Ascending aorta (tissue), 2 donors: ENCODE measurements around the gene SELENOO. TPM values are rescaled to one million over a fixed set of nuclear protein-coding genes. Genes with fewer than 3 reads are reported as not detected.
A peak's percentile ranks its signal among the peaks of the same experiment; 100 is the strongest.

Experiments
- DNase-seq, 2 donors: peaks; one replicate each; pipeline ENCODE4 v3.0.0-alpha.2; 2019; ENCODE audit warnings: low spot score in 2 of 2
- H3K27ac ChIP-seq, 2 donors: fragments of 200-600 bp; sonication (generic); one replicate each; pipeline ENCODE4 v1.5.1; 2016 to 2017; ENCODE audit warnings: mild to moderate bottlenecking in 1 of 2
- H3K27me3 ChIP-seq: fragments of 200-600 bp; sonication (generic); one replicate; pipeline ENCODE4 v1.5.1; 2017
- H3K36me3 ChIP-seq, 2 donors: fragments of 200-600 bp; sonication (generic); one replicate each; pipeline ENCODE4 v1.5.1; 2016
- H3K4me1 ChIP-seq, 2 donors: fragments of 200-600 bp; sonication (generic); one replicate each; pipeline ENCODE4 v1.5.1; 2016 to 2017; ENCODE audit warnings: mild to moderate bottlenecking in 1 of 2
- H3K4me3 ChIP-seq, 2 donors: fragments of 200-600 bp; sonication (generic); one replicate each; pipeline ENCODE4 v1.5.1; 2016 to 2017; ENCODE audit warnings: mild to moderate bottlenecking in 1 of 2
- H3K9me3 ChIP-seq, 2 donors: fragments of 200-600 bp; sonication (generic); one replicate each; pipeline ENCODE4 v1.5.1; 2016
- intact Hi-C: fragments of 100-400 bp; cut with DNase I; formaldehyde crosslinking; loops from one replicate; pipeline ENCODE4 v1.15.1; 2023
- total RNA-seq: library from RNA; depleted of rRNA; stranded (reverse); fragments of >200 nt; gene quantifications from one replicate; pipeline ENCODE4 v1.1.0, GENCODE V29; 2016
- TF ChIP-seq, protein P1 (sequence below), 3 experiments: fragments of 200-600 bp in 2 of 3; fragments of 450-650 bp in 1 of 3; sonication (generic) in 2 of 3; IDR thresholded peaks; one replicate each; pipeline ENCODE4 v1.5.1; 2016 to 2019; ENCODE audit warnings: antibody characterized with exemption in 3 of 3, mild to moderate bottlenecking in 1 of 3, moderate library complexity in 1 of 3

SELENOO gene
- total RNA-seq, 1 donor from 2014 or later = 41.7 TPM

DNA sequence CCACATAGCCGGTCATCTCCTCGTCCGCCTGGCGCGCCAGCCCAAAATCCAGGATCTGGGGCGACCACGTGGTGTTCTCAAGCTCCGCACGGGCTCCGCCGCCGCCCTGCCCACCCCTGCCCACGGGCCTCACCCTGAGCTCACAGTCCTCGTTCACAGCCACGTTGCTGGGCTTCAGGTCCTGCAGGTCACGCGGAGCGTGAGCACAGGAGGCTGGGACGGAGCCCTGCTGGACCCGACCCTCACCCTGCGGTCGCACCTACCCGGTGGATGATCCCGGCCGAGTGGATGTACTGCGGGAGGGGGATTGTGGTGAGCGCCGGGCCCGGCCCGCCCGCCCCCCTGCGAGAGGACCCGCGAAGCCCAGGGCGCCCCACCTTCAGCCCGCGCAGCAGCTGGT, 66.2 kb downstream of the SELENOO start:
- DNase-seq = no peak
- no peak overlapping the region for H3K27ac ChIP-seq
- peak overlapping the region; percentile 30 to 58 for H3K4me3 ChIP-seq
- TF ChIP-seq, protein P1, sequence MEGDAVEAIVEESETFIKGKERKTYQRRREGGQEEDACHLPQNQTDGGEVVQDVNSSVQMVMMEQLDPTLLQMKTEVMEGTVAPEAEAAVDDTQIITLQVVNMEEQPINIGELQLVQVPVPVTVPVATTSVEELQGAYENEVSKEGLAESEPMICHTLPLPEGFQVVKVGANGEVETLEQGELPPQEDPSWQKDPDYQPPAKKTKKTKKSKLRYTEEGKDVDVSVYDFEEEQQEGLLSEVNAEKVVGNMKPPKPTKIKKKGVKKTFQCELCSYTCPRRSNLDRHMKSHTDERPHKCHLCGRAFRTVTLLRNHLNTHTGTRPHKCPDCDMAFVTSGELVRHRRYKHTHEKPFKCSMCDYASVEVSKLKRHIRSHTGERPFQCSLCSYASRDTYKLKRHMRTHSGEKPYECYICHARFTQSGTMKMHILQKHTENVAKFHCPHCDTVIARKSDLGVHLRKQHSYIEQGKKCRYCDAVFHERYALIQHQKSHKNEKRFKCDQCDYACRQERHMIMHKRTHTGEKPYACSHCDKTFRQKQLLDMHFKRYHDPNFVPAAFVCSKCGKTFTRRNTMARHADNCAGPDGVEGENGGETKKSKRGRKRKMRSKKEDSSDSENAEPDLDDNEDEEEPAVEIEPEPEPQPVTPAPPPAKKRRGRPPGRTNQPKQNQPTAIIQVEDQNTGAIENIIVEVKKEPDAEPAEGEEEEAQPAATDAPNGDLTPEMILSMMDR (IDR thresholded peaks at IDR 0.05) = no peak
- no peaks in the 10 kb centered on the region for H3K36me3 ChIP-seq
- no peaks in the 10 kb centered on the region for H3K27me3 ChIP-seq
- peaks cover 15 to 36% of the 10 kb centered on the region in 2 donors for H3K4me1 ChIP-seq
- no peaks in the 10 kb centered on the region for H3K9me3 ChIP-seq
- intact Hi-C loops = no loop called here

Other genes starting within 250 kb of the SELENOO start
- gene PIM3, start 240.2 kb upstream of the SELENOO start, total RNA-seq = 269 TPM
- gene IL17REL, start 188.2 kb upstream of the SELENOO start, total RNA-seq = not detected
- not detected for gene TTLL8, start 142.7 kb upstream of the SELENOO start, total RNA-seq
- gene MLC1, start 115.6 kb upstream of the SELENOO start, total RNA-seq = 0.32 TPM
- not detected for gene MOV10L1, start 111.0 kb upstream of the SELENOO start, total RNA-seq
- gene PANX2, start 30.3 kb upstream of the SELENOO start, total RNA-seq = 0.32 TPM
- 91.4 TPM for gene TRABD, start 15.1 kb upstream of the SELENOO start, total RNA-seq
- gene TUBGCP6, start 44.0 kb downstream of the SELENOO start, total RNA-seq = 58.1 TPM
- 73.2 TPM for gene HDAC10, start 50.3 kb downstream of the SELENOO start, total RNA-seq
- gene MAPK12, start 60.7 kb downstream of the SELENOO start, total RNA-seq = 29.4 TPM
- 117 TPM for gene MAPK11, start 69.4 kb downstream of the SELENOO start, total RNA-seq
- gene PLXNB2, start 106.6 kb downstream of the SELENOO start, total RNA-seq = 287 TPM
- gene DENND6B, start 126.0 kb downstream of the SELENOO start, total RNA-seq = 1.4 TPM
- gene PPP6R2, start 142.3 kb downstream of the SELENOO start, total RNA-seq = 55.5 TPM